Measurements from ENCODE around the gene LRRC7. TPM values are rescaled to one million over a fixed set of nuclear protein-coding genes. Genes with fewer than 3 reads are reported as not detected.

LRRC7 gene
- total RNA-seq, 1 donor from 2014 or later, result 11.5 TPM

DNA sequence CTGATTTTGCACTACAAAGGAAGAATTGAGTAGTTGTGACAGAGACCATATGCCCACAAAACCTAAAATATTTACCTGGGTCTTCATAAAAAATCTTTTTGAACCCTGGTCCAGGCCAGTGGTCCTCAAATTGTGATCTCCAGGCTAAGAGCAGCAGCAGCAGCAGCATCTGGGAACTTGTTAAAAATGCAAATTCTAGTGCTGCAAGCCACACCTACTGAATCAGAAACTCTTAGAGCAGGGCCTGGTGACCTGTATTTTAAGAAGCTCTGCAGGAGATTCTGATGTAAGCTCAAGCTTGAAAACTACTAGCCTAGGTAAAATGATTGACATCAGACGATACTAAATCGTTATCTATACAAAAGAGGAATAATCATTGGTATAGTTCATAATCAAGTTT is 112.2 kb downstream of the LRRC7 start:
- no peak overlapping the region for H3K4me3 ChIP-seq (ENCODE audit: low read length in 3 of 3)
- no peaks in the 10 kb centered on the region for H3K27me3 ChIP-seq (ENCODE audit: control insufficient read depth in 3 of 3, insufficient read depth in 3 of 3, low read length in 3 of 3)
- no peaks in the 10 kb centered on the region for H3K36me3 ChIP-seq (ENCODE audit: control insufficient read depth in 3 of 3, insufficient read depth in 3 of 3, low read length in 3 of 3)
- no peaks in the 10 kb centered on the region for H3K9me3 ChIP-seq (ENCODE audit: control insufficient read depth in 3 of 3, low read length in 3 of 3)
- H3K27ac ChIP-seq (ENCODE audit: low read depth, low read length), result no peak overlapping the region
- H3K9ac ChIP-seq (ENCODE audit: low read depth in 1 of 3, low read length in 3 of 3), result no peak overlapping the region
- no peaks in the 10 kb centered on the region for H3K4me1 ChIP-seq (ENCODE audit: control insufficient read depth in 3 of 3, insufficient read depth in 3 of 3, low read length in 3 of 3)

DNA sequence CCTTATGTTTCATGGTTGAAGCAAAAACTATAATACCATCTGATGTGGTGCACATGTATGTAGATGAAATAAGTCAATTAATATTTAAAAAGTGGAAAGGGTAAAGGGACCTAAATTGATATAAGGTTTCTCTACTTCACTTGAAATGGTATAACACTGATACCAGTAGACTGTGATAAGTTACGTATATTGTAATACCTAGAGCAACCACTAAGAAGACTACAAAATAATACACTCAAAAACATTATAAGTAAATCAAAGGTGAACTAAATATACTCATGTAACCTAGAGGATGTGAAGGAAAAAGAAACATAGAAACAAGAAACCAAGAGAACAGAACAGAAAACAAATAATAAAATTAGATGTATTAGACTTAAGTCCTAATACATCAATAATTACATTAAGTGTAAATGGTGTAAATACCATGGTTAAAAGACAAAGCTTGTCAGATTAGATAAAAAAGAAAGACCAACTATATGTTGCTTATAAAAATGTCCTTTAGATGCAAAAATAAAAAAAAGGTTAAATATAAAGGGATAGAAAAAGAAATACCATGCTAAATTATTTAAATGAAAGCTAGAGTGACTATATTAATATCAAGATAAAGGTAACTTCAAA is 118.8 kb downstream of the LRRC7 start:
- no peaks in the 10 kb centered on the region for H3K36me3 ChIP-seq (ENCODE audit: control insufficient read depth in 3 of 3, insufficient read depth in 3 of 3, low read length in 3 of 3)
- H3K27me3 ChIP-seq (ENCODE audit: control insufficient read depth in 3 of 3, insufficient read depth in 3 of 3, low read length in 3 of 3), result no peaks in the 10 kb centered on the region

DNA sequence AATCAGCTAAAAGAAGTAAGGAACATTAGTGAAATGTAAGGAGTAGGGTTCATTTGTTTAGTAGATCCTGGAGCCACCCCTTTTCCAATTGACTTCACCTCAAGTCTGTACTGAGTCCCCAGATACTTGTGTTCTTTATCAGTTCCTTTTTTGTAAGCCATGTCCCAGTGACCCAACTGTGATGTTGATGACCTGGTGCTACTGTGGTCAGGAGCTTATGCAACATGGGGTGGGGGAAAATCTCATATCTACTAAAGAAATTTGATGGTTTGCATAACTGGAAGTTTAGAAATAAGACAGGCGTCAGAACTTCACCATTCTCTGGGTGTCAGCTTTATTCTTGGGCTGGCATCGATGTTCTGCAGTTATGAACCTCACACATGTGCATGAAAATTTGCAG is 120.5 kb downstream of the LRRC7 start:
- no peak overlapping the region for H3K4me3 ChIP-seq (ENCODE audit: low read length in 3 of 3)

More for the DNA sequence above, 118.8 kb downstream of the LRRC7 start:
- Histone ChIP-seq H3K4me3 (ENCODE audit: low read length in 3 of 3) (no peak overlapping the region), H3K9me3 (ENCODE audit: control insufficient read depth in 3 of 3, low read length in 3 of 3) (no peaks in the 10 kb centered on the region), H3K9ac (ENCODE audit: low read depth in 1 of 3, low read length in 3 of 3) (no peak overlapping the region), H3K27ac (ENCODE audit: low read depth, low read length) (no peak overlapping the region), H3K4me1 (ENCODE audit: control insufficient read depth in 3 of 3, insufficient read depth in 3 of 3, low read length in 3 of 3) (no peaks in the 10 kb centered on the region)

DNA sequence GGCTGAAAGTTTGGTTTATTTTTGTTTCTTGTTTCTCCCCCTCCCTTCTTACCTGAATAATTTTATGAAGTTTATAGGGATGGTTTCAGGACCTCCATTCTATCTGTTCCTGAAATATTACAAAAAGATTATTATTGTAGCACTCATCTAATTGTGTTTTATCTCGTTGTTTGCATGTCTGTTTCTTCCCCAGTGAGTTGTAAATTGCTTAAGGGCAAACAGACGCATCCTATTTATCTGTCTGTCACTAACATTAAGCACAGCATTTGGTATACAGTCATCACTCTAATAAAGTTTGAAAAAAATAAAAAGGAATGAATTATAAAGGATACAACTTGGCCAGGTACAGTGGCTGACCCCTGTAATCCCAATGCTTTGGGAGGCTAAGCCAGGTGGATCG is 123.5 kb downstream of the LRRC7 start:
- peaks cover 0 to 2% (median 0%) of the 10 kb centered on the region in 3 donors for H3K9me3 ChIP-seq (ENCODE audit: control insufficient read depth in 3 of 3, low read length in 3 of 3)
- H3K27me3 ChIP-seq (ENCODE audit: control insufficient read depth in 3 of 3, insufficient read depth in 3 of 3, low read length in 3 of 3), result no peaks in the 10 kb centered on the region
- no peak overlapping the region for H3K4me3 ChIP-seq (ENCODE audit: low read length in 3 of 3)
- no peaks in the 10 kb centered on the region for H3K4me1 ChIP-seq (ENCODE audit: control insufficient read depth in 3 of 3, insufficient read depth in 3 of 3, low read length in 3 of 3)
- H3K27ac ChIP-seq (ENCODE audit: low read depth, low read length), result no peak overlapping the region
- no peaks in the 10 kb centered on the region for H3K36me3 ChIP-seq (ENCODE audit: control insufficient read depth in 3 of 3, insufficient read depth in 3 of 3, low read length in 3 of 3)
- H3K9ac ChIP-seq (ENCODE audit: low read depth in 1 of 3, low read length in 3 of 3), result no peak overlapping the region

More for the DNA sequence above, 120.5 kb downstream of the LRRC7 start:
- H3K9ac ChIP-seq (ENCODE audit: low read depth in 1 of 3, low read length in 3 of 3), result no peak overlapping the region
- H3K27ac ChIP-seq (ENCODE audit: low read depth, low read length), result no peak overlapping the region
- H3K27me3 ChIP-seq (ENCODE audit: control insufficient read depth in 3 of 3, insufficient read depth in 3 of 3, low read length in 3 of 3), result no peaks in the 10 kb centered on the region
- no peaks in the 10 kb centered on the region for H3K4me1 ChIP-seq (ENCODE audit: control insufficient read depth in 3 of 3, insufficient read depth in 3 of 3, low read length in 3 of 3)
- H3K36me3 ChIP-seq (ENCODE audit: control insufficient read depth in 3 of 3, insufficient read depth in 3 of 3, low read length in 3 of 3), result no peaks in the 10 kb centered on the region
- H3K9me3 ChIP-seq (ENCODE audit: control insufficient read depth in 3 of 3, low read length in 3 of 3), result peaks cover 0 to 2% (median 0%) of the 10 kb centered on the region in 3 donors

DNA sequence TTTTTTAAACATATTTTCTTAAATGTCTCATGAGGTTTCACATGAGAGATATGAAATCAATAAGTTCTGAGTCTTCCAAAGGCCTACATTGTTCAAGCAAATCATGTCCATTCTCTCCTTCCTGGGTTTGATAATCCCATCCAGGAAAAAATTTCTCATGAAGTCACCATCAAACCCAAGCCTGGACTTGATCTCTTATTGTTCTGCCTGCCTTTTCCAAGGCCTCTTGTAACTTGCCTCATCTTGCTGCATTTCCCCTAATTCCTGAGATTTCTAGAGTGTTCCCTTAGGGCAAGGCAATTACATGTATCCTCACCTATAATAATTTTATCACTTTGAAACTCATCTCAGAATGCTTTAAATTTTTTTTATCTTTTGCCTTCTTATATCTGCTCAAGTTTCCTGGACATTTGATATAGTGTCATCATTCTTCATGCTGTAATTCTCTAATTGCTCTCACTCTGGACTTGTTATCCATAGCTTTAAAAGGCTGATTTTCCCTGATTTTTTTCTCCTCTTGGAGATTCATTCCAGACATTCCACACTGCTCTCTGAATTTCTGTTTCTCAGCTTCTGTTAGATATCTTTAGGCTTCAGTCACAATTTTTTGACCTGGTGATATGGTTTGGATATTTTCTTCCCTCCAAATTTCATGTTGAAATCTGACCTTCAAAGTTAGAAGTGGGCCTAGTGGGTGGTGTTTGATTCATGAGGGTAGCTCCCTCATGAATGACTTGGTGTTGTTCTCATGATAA is 126.4 kb downstream of the LRRC7 start:
- no peaks in the 10 kb centered on the region for H3K4me1 ChIP-seq (ENCODE audit: control insufficient read depth in 3 of 3, insufficient read depth in 3 of 3, low read length in 3 of 3)
- peaks cover 0 to 2% (median 0%) of the 10 kb centered on the region in 3 donors for H3K9me3 ChIP-seq (ENCODE audit: control insufficient read depth in 3 of 3, low read length in 3 of 3)
- H3K27ac ChIP-seq (ENCODE audit: low read depth, low read length), result no peak overlapping the region
- no peak overlapping the region for H3K4me3 ChIP-seq (ENCODE audit: low read length in 3 of 3)
- H3K9ac ChIP-seq (ENCODE audit: low read depth in 1 of 3, low read length in 3 of 3), result no peak overlapping the region
- no peaks in the 10 kb centered on the region for H3K36me3 ChIP-seq (ENCODE audit: control insufficient read depth in 3 of 3, insufficient read depth in 3 of 3, low read length in 3 of 3)
- no peaks in the 10 kb centered on the region for H3K27me3 ChIP-seq (ENCODE audit: control insufficient read depth in 3 of 3, insufficient read depth in 3 of 3, low read length in 3 of 3)

DNA sequence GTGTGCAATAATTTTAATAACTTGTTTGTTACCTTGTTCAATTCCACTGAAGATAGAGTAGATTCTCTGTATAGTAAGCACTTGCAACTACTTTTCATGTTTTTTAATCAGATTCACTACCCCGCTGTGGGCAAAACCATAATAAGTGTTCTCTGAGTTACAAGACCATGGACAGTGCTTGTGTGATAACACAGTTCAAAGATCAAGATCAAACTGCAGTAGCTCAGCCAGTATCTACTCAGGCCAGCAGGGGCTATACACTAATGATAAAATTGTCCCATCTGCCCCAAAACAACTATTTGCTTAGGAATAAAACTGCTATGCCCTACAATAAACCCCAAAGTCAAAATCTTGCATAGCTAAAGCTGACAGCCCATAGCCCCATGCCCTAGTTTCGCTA is 129.6 kb downstream of the LRRC7 start:
- Histone ChIP-seq H3K27ac (ENCODE audit: low read depth, low read length) (no peak overlapping the region), H3K27me3 (ENCODE audit: control insufficient read depth in 3 of 3, insufficient read depth in 3 of 3, low read length in 3 of 3) (no peaks in the 10 kb centered on the region), H3K9me3 (ENCODE audit: control insufficient read depth in 3 of 3, low read length in 3 of 3) (peaks cover 0 to 4% (median 0%) of the 10 kb centered on the region in 3 donors), H3K4me1 (ENCODE audit: control insufficient read depth in 3 of 3, insufficient read depth in 3 of 3, low read length in 3 of 3) (no peaks in the 10 kb centered on the region), H3K4me3 (ENCODE audit: low read length in 3 of 3) (no peak overlapping the region), H3K36me3 (ENCODE audit: control insufficient read depth in 3 of 3, insufficient read depth in 3 of 3, low read length in 3 of 3) (no peaks in the 10 kb centered on the region), H3K9ac (ENCODE audit: low read depth in 1 of 3, low read length in 3 of 3) (no peak overlapping the region)

DNA sequence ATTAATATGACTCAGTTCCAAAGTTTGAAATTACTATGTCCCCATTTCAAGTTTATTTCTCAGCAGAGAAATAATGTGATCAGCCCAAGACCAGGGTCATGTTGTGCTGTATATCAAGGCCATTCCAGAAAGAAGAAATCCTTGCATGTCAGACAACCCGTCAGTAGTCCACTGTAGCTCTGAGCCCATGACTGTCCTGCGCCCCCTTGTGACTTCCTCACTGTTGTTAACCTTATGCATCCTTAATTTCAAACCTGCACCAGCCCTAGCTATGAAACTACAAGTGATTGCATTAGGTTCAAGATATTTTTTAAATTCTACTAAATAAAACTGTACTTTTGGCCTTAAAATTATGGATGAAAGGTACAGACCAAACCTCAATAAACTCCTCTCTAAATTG is 133.0 kb downstream of the LRRC7 start:
- Histone ChIP-seq H3K4me1 (ENCODE audit: control insufficient read depth in 3 of 3, insufficient read depth in 3 of 3, low read length in 3 of 3) (no peaks in the 10 kb centered on the region), H3K27me3 (ENCODE audit: control insufficient read depth in 3 of 3, insufficient read depth in 3 of 3, low read length in 3 of 3) (no peaks in the 10 kb centered on the region), H3K27ac (ENCODE audit: low read depth, low read length) (no peak overlapping the region), H3K9me3 (ENCODE audit: control insufficient read depth in 3 of 3, low read length in 3 of 3) (peaks cover 0 to 2% (median 0%) of the 10 kb centered on the region in 3 donors), H3K4me3 (ENCODE audit: low read length in 3 of 3) (no peak overlapping the region), H3K9ac (ENCODE audit: low read depth in 1 of 3, low read length in 3 of 3) (no peak overlapping the region), H3K36me3 (ENCODE audit: control insufficient read depth in 3 of 3, insufficient read depth in 3 of 3, low read length in 3 of 3) (no peaks in the 10 kb centered on the region)

DNA sequence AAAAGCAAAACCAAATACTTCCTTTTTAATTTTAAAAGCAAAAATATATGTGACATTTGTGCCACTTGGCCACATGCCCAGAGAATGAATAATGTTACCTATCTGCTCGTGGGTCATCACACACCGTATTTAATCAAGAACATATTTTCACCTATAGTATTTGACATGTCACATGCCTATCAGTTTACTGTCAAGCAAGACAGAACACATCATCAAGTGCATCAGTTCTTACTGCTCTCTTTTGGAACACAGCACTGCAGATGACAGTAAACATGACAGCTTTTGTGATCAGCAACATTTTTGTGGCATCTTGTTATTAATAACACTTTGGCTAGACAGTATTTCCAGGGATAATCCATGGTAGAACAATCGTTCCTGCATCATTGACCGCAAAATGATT is 134.4 kb downstream of the LRRC7 start:
- Histone ChIP-seq H3K4me1 (ENCODE audit: control insufficient read depth in 3 of 3, insufficient read depth in 3 of 3, low read length in 3 of 3) (no peaks in the 10 kb centered on the region), H3K9ac (ENCODE audit: low read depth in 1 of 3, low read length in 3 of 3) (no peak overlapping the region), H3K27ac (ENCODE audit: low read depth, low read length) (no peak overlapping the region), H3K36me3 (ENCODE audit: control insufficient read depth in 3 of 3, insufficient read depth in 3 of 3, low read length in 3 of 3) (no peaks in the 10 kb centered on the region), H3K27me3 (ENCODE audit: control insufficient read depth in 3 of 3, insufficient read depth in 3 of 3, low read length in 3 of 3) (no peaks in the 10 kb centered on the region), H3K9me3 (ENCODE audit: control insufficient read depth in 3 of 3, low read length in 3 of 3) (peaks cover 0 to 2% (median 0%) of the 10 kb centered on the region in 3 donors), H3K4me3 (ENCODE audit: low read length in 3 of 3) (no peak overlapping the region)

DNA sequence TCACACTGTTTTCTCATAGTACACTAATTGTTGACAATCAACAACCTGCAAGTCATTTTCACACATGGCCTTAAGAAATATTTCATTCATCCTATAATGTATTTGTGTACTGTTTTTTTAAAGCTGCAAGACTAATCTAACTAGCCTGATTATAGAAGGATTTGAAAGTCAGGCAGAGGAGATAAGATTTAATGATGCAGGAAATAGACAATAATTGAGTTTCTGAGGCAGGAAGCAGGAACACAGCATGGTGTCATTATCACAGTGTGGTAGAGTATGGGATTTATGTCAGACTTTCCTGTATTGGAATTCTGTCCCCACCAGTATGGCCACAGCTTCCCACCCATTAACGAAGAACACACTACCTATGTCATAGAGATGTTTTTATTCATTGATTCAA is 138.8 kb downstream of the LRRC7 start:
- no peaks in the 10 kb centered on the region for H3K36me3 ChIP-seq (ENCODE audit: control insufficient read depth in 3 of 3, insufficient read depth in 3 of 3, low read length in 3 of 3)
- H3K9me3 ChIP-seq (ENCODE audit: control insufficient read depth in 3 of 3, low read length in 3 of 3), result no peaks in the 10 kb centered on the region
- no peaks in the 10 kb centered on the region for H3K4me1 ChIP-seq (ENCODE audit: control insufficient read depth in 3 of 3, insufficient read depth in 3 of 3, low read length in 3 of 3)
- H3K27ac ChIP-seq (ENCODE audit: low read depth, low read length), result no peak overlapping the region
- no peak overlapping the region for H3K9ac ChIP-seq (ENCODE audit: low read depth in 1 of 3, low read length in 3 of 3)
- no peaks in the 10 kb centered on the region for H3K27me3 ChIP-seq (ENCODE audit: control insufficient read depth in 3 of 3, insufficient read depth in 3 of 3, low read length in 3 of 3)
- H3K4me3 ChIP-seq (ENCODE audit: low read length in 3 of 3), result no peak overlapping the region

DNA sequence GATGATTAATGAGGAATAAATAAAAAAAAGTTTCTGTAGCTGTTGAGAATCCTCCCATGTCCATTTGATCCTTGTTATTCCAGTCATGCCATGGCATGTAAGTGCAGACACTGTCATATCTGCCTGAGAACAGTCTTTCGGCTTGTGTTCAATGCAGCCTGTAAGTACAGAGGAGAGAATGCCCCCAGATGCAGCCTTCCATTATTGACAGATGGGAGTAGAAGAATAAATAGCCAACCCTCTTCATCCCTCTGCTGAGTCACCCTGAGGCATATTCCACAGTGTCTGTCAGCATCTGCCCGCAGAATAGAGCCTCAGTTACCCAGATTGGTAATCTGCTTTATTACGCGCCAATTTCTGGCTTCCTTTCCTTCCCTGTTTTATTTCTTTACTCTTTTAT is 139.4 kb downstream of the LRRC7 start:
- Histone ChIP-seq H3K27me3 (ENCODE audit: control insufficient read depth in 3 of 3, insufficient read depth in 3 of 3, low read length in 3 of 3) (no peaks in the 10 kb centered on the region), H3K4me1 (ENCODE audit: control insufficient read depth in 3 of 3, insufficient read depth in 3 of 3, low read length in 3 of 3) (peaks cover 0 to 2% (median 0%) of the 10 kb centered on the region in 3 donors), H3K9ac (ENCODE audit: low read depth in 1 of 3, low read length in 3 of 3) (no peak overlapping the region), H3K36me3 (ENCODE audit: control insufficient read depth in 3 of 3, insufficient read depth in 3 of 3, low read length in 3 of 3) (no peaks in the 10 kb centered on the region), H3K27ac (ENCODE audit: low read depth, low read length) (no peak overlapping the region), H3K4me3 (ENCODE audit: low read length in 3 of 3) (no peak overlapping the region), H3K9me3 (ENCODE audit: control insufficient read depth in 3 of 3, low read length in 3 of 3) (no peaks in the 10 kb centered on the region)
